NCI-H1417 (cell line): ENCODE measurements around the gene CIDEC.
"Not testable (repeated sequence)": the region's sequence is repeated elsewhere in the genome, so short reads cannot be mapped to it uniquely, and the experiment has no call there.

Source experiments
- DNase-seq, 3 experiments: peaks; one replicate each; lab custom pipeline; 2025; lab: John Stamatoyannopoulos, UW

The CIDEC gene

GRCh38 chr3:9901967-9902366, 21.9 kb upstream of the CIDEC start:
- no peak for DNase-seq

GRCh38 chr3:9900965-9901415, 20.9 kb upstream of the CIDEC start:
- not testable (repeated sequence) for DNase-seq

- DNase-seq: no peak
Measured at GRCh38 chr3:9899289-9899791, 19.3 kb upstream of the CIDEC start.

GRCh38 chr3:9898467-9899241, 18.6 kb upstream of the CIDEC start:
- no peak for DNase-seq

- DNase-seq: peak in 1 of 3 experiments; percentile 37
Measured at GRCh38 chr3:9897408-9898372, 17.6 kb upstream of the CIDEC start.

- not testable (repeated sequence) for DNase-seq
Measured at GRCh38 chr3:9896755-9897407, 16.8 kb upstream of the CIDEC start.

- not testable (repeated sequence) for DNase-seq
Measured at GRCh38 chr3:9895715-9896114, 15.7 kb upstream of the CIDEC start.

- no peak for DNase-seq
Measured at GRCh38 chr3:9893739-9894138, 13.7 kb upstream of the CIDEC start.

GRCh38 chr3:9891072-9891622, 11.1 kb upstream of the CIDEC start:
- DNase-seq: no peak

- peak; percentile 81 to 86 (median 81) for DNase-seq
Measured at GRCh38 chr3:9890249-9891071, 10.4 kb upstream of the CIDEC start, which contains the start of gene JAGN1. Gene JAGN1, plus strand, starts transcription at chr3:9890610. Its CDS starts 113 bp downstream, at chr3:9890723.

GRCh38 chr3:9889405-9889804, 9.4 kb upstream of the CIDEC start:
- no peak for DNase-seq

- DNase-seq: no peak
Measured at GRCh38 chr3:9888540-9888939, 8.5 kb upstream of the CIDEC start.

- no peak for DNase-seq
Measured at GRCh38 chr3:9887480-9887879, 7.4 kb upstream of the CIDEC start.

- no peak for DNase-seq
Measured at GRCh38 chr3:9886328-9886727, 6.3 kb upstream of the CIDEC start.

- DNase-seq: no peak
Measured at GRCh38 chr3:9884555-9885165, 4.6 kb upstream of the CIDEC start.

GRCh38 chr3:9883706-9884554, 3.9 kb upstream of the CIDEC start:
- no peak for DNase-seq

- DNase-seq: no peak
Measured at GRCh38 chr3:9881441-9881840, 1.4 kb upstream of the CIDEC start.

GRCh38 chr3:9878700-9879099, 1.4 kb downstream of the CIDEC start:
- DNase-seq: no peak

GRCh38 chr3:9876991-9877390, 3.1 kb downstream of the CIDEC start:
- DNase-seq: no peak
